ENCODE measurements around the gene BCO2. TPM values are rescaled to one million over a fixed set of nuclear protein-coding genes. Genes with fewer than 3 reads are reported as not detected.

The BCO2 gene
- total RNA-seq, 1 experiment from 2014 or later: 0.31 TPM

GRCh38 chr11:112200252-112200651, 24.9 kb downstream of the BCO2 start:
- WGBS (ENCODE audit: extremely low coverage, insufficient read length, low lambda C conversion rate): no CpG with 5 or more reads among the region's 2 CpGs
- H3K27ac Mint-ChIP-seq: no peak overlapping the region
- no peaks in the 10 kb centered on the region for H3K4me1 ChIP-seq (ENCODE audit: insufficient read depth, low read length)

More at GRCh38 chr11:112200252-112200651, 24.9 kb downstream of the BCO2 start:
- no peak overlapping the region for H2BK12ac ChIP-seq (ENCODE audit: insufficient read length, low read depth, low read length)
- no peak overlapping the region for H2AFZ ChIP-seq (ENCODE audit: low read length)
- DNase-seq: no peak
- TF ChIP-seq CTCF (conservative IDR thresholded peaks at IDR 0.05): no peak
- H3K79me2 ChIP-seq (ENCODE audit: insufficient read depth, low read length): no peaks in the 10 kb centered on the region
- no peak overlapping the region for H2BK15ac ChIP-seq (ENCODE audit: low read depth, low read length)
- no peaks in the 10 kb centered on the region for H3K9me3 ChIP-seq (ENCODE audit: control insufficient read depth, low read depth, low read length)
- H3K36me3 Mint-ChIP-seq (ENCODE audit: insufficient read depth in 1 of 3, low read depth in 3 of 3): no peaks in the 10 kb centered on the region
- H3K4ac ChIP-seq (ENCODE audit: low read depth, low read length): no peak overlapping the region
- no peaks in the 10 kb centered on the region for H3K4me1 Mint-ChIP-seq
- H2BK120ac ChIP-seq (ENCODE audit: low read depth, low read length, poor library complexity, severe bottlenecking): no peak overlapping the region
- no peaks in the 10 kb centered on the region for H4K20me1 ChIP-seq (ENCODE audit: control insufficient read depth, insufficient read depth, insufficient read length)
- no peaks in the 10 kb centered on the region; a peak in 2 of 5 replicates for H3K9me3 Mint-ChIP-seq
- no peak overlapping the region for H4K5ac ChIP-seq (ENCODE audit: insufficient read length, low read depth, low read length)
- H4K91ac ChIP-seq (ENCODE audit: insufficient read length, low read depth, low read length): no peak overlapping the region
- no peak overlapping the region for H4K8ac ChIP-seq (replicated peaks; ENCODE audit: insufficient read length, low read depth, low read length)
- no peaks in the 10 kb centered on the region for H3K23me2 ChIP-seq (ENCODE audit: insufficient read length, low read depth, low read length, poor library complexity, severe bottlenecking)
- H3T11ph ChIP-seq (ENCODE audit: low read length): no peak overlapping the region
- H3K4me2 ChIP-seq (ENCODE audit: insufficient read depth, insufficient read length, low read length): no peak overlapping the region
- H3K27me3 ChIP-seq (ENCODE audit: insufficient read depth, low read length): no peaks in the 10 kb centered on the region
- H2AK5ac ChIP-seq (ENCODE audit: insufficient read length, low read length): no peak overlapping the region
- no peak overlapping the region for H2BK5ac ChIP-seq (ENCODE audit: insufficient read length, low read length)
- no peak overlapping the region for H3K4me3 Mint-ChIP-seq
- peaks cover 17% of the 10 kb centered on the region for H3K27me3 Mint-ChIP-seq (ENCODE audit: low read depth)
- no peak overlapping the region for H3K23ac ChIP-seq (ENCODE audit: insufficient read length, low read depth, low read length)
- no peak overlapping the region for H3K9ac ChIP-seq (ENCODE audit: extremely low read depth, insufficient read length, low read length)
- H2BK20ac ChIP-seq (ENCODE audit: low read depth, low read length, poor library complexity, severe bottlenecking): no peak overlapping the region
- H3K14ac ChIP-seq (ENCODE audit: insufficient read depth, low read length): no peak overlapping the region
- no peak overlapping the region for H3K18ac ChIP-seq (ENCODE audit: insufficient read length, low read depth, low read length)
- H3K56ac ChIP-seq (ENCODE audit: insufficient read length, low read depth, low read length): no peak overlapping the region
- no peak overlapping the region for H3K27ac ChIP-seq (ENCODE audit: insufficient read length, low read depth, low read length)
- no peaks in the 10 kb centered on the region for H3K79me1 ChIP-seq (ENCODE audit: insufficient read depth, low read depth, low read length, poor library complexity, severe bottlenecking)
